ENCODE data around the gene NSMCE4A. TPM values are rescaled to one million over a fixed set of nuclear protein-coding genes. Genes with fewer than 3 reads are reported as not detected.

Gene NSMCE4A
- total and polyA plus RNA-seq, 9 of the 15 experiments (the other 6 are each of a cell fraction or from before 2014, with no cell fraction given): 8.4 to 88.5 (median 46.4) TPM

DNA sequence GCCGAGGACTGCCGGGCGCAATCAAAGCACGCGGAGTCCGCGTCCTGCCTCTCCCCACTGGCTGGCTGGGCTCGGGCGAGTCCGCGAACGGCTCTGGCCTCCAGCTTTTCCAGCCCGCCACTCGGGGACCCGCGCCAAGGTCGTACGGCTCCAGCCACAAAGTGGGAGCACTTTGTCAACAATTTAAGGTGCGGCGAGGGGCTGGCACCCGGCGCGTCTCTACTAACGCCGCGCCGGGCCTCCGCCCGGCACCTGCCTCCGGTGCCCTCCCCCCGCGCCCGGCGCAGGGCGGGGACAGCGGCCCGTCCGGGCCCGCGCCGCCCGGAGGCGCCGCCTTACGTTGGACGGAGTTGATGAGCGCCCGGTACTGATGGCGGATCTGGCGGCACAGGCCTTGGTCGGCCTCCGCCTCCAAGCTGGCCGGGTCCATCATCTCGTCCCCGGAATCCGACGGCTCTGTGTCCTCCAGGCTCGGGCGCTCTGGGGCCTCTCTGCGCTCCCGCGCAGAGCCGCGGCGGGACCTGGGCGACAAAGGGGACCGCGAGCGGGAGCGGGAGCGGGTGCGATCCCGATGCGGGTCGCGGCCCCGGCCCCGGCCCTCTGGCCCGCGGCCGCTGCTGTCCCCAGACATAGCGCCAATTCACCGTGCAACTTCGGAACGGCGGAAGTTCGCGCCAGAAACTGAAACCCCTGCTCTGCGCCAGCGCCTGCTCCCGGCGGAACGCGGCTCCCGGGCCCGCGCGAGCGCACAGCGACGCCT lies at the start of gene NSMCE4A (continued):
- TF ChIP-seq, protein P1, sequence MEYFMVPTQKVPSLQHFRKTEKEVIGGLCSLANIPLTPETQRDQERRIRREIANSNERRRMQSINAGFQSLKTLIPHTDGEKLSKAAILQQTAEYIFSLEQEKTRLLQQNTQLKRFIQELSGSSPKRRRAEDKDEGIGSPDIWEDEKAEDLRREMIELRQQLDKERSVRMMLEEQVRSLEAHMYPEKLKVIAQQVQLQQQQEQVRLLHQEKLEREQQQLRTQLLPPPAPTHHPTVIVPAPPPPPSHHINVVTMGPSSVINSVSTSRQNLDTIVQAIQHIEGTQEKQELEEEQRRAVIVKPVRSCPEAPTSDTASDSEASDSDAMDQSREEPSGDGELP (CRISPR knock-in tag; IDR thresholded peaks at IDR 0.05; ENCODE audit: borderline replicate concordance): no peak
- no peak for TF ChIP-seq RHOXF2B (CRISPR knock-in tag; conservative IDR thresholded peaks at IDR 0.05)
- no peak for TF ChIP-seq FOS (IDR thresholded peaks at IDR 0.05; ENCODE audit: extremely low read depth, insufficient read length)
- TF ChIP-seq, protein P2, sequence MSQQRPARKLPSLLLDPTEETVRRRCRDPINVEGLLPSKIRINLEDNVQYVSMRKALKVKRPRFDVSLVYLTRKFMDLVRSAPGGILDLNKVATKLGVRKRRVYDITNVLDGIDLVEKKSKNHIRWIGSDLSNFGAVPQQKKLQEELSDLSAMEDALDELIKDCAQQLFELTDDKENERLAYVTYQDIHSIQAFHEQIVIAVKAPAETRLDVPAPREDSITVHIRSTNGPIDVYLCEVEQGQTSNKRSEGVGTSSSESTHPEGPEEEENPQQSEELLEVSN (IDR thresholded peaks at IDR 0.05; ENCODE audit: borderline replicate concordance in 1 of 2, extremely low read depth in 1 of 2, insufficient read depth in 1 of 2, insufficient read length in 1 of 2, low read depth in 1 of 2, low read length in 1 of 2, poor library complexity in 1 of 2, severe bottlenecking in 1 of 2): peak; percentile 32 to 83
- TF ChIP-seq EZH2 (IDR thresholded peaks at IDR 0.05; ENCODE audit: borderline replicate concordance, low read depth, low read length): no peak
- no peak for TF ChIP-seq OTX1 (CRISPR knock-in tag; IDR thresholded peaks at IDR 0.05)
- no peak for TF ChIP-seq CHD2 (IDR thresholded peaks at IDR 0.05; ENCODE audit: low read depth, low read length)
- TF ChIP-seq MTF1 (CRISPR knock-in tag; IDR thresholded peaks at IDR 0.05; ENCODE audit: borderline replicate concordance): no peak
- no peak for TF ChIP-seq ZNF12 (CRISPR knock-in tag; IDR thresholded peaks at IDR 0.05)
- TF ChIP-seq, protein P3, sequence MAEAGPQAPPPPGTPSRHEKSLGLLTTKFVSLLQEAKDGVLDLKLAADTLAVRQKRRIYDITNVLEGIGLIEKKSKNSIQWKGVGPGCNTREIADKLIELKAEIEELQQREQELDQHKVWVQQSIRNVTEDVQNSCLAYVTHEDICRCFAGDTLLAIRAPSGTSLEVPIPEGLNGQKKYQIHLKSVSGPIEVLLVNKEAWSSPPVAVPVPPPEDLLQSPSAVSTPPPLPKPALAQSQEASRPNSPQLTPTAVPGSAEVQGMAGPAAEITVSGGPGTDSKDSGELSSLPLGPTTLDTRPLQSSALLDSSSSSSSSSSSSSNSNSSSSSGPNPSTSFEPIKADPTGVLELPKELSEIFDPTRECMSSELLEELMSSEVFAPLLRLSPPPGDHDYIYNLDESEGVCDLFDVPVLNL (CRISPR knock-in tag; IDR thresholded peaks at IDR 0.05; ENCODE audit: low read depth): no peak
- TF ChIP-seq, protein P4, sequence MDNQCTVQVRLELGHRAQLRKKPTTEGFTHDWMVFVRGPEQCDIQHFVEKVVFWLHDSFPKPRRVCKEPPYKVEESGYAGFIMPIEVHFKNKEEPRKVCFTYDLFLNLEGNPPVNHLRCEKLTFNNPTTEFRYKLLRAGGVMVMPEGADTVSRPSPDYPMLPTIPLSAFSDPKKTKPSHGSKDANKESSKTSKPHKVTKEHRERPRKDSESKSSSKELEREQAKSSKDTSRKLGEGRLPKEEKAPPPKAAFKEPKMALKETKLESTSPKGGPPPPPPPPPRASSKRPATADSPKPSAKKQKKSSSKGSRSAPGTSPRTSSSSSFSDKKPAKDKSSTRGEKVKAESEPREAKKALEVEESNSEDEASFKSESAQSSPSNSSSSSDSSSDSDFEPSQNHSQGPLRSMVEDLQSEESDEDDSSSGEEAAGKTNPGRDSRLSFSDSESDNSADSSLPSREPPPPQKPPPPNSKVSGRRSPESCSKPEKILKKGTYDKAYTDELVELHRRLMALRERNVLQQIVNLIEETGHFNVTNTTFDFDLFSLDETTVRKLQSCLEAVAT (IDR thresholded peaks at IDR 0.05): no peak
- no peak for TF ChIP-seq ATF1 (CRISPR knock-in tag; IDR thresholded peaks at IDR 0.05)
- peak; percentile 49; the same call in 1 of the 2 replicates for TF ChIP-seq ATF1 (tag; IDR thresholded peaks at IDR 0.05)
- TF ChIP-seq ZNF764 (CRISPR knock-in tag; IDR thresholded peaks at IDR 0.05; ENCODE audit: low read depth): no peak
- TF ChIP-seq, protein P5, sequence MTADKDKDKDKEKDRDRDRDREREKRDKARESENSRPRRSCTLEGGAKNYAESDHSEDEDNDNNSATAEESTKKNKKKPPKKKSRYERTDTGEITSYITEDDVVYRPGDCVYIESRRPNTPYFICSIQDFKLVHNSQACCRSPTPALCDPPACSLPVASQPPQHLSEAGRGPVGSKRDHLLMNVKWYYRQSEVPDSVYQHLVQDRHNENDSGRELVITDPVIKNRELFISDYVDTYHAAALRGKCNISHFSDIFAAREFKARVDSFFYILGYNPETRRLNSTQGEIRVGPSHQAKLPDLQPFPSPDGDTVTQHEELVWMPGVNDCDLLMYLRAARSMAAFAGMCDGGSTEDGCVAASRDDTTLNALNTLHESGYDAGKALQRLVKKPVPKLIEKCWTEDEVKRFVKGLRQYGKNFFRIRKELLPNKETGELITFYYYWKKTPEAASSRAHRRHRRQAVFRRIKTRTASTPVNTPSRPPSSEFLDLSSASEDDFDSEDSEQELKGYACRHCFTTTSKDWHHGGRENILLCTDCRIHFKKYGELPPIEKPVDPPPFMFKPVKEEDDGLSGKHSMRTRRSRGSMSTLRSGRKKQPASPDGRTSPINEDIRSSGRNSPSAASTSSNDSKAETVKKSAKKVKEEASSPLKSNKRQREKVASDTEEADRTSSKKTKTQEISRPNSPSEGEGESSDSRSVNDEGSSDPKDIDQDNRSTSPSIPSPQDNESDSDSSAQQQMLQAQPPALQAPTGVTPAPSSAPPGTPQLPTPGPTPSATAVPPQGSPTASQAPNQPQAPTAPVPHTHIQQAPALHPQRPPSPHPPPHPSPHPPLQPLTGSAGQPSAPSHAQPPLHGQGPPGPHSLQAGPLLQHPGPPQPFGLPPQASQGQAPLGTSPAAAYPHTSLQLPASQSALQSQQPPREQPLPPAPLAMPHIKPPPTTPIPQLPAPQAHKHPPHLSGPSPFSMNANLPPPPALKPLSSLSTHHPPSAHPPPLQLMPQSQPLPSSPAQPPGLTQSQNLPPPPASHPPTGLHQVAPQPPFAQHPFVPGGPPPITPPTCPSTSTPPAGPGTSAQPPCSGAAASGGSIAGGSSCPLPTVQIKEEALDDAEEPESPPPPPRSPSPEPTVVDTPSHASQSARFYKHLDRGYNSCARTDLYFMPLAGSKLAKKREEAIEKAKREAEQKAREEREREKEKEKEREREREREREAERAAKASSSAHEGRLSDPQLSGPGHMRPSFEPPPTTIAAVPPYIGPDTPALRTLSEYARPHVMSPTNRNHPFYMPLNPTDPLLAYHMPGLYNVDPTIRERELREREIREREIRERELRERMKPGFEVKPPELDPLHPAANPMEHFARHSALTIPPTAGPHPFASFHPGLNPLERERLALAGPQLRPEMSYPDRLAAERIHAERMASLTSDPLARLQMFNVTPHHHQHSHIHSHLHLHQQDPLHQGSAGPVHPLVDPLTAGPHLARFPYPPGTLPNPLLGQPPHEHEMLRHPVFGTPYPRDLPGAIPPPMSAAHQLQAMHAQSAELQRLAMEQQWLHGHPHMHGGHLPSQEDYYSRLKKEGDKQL (CRISPR knock-in tag; IDR thresholded peaks at IDR 0.05; ENCODE audit: borderline replicate concordance): no peak
- TF ChIP-seq DACH1 (IDR thresholded peaks at IDR 0.05; ENCODE audit: partially characterized antibody): no peak

All from K562 (cell line).